GM23338 (cell line): ENCODE measurements around the gene SRGAP1. TPM values are rescaled to one million over a fixed set of nuclear protein-coding genes. Genes with fewer than 3 reads are reported as not detected.
"Not testable (repeated sequence)": the region's sequence is repeated elsewhere in the genome, so short reads cannot be mapped to it uniquely, and the experiment has no call there.

ENCODE experiments used
- ATAC-seq: fragments of 200-7000 bp; cut with Tn5 transposase; 3 replicates; pipeline ENCODE4 v1.9.1; 2020
- DNase-seq: peaks from one replicate; pipeline ENCODE4 v3.0.0-alpha.2; 2015; ENCODE audit warnings: low spot score
- H2AFZ ChIP-seq: fragments of 200-600 bp; sonication (generic); 2 replicates; pipeline ENCODE4 v1.8.0; 2016; ENCODE audit warnings: antibody characterized with exemption, mild to moderate bottlenecking, moderate library complexity
- H3F3A ChIP-seq: fragments of 200-600 bp; sonication (generic); replicated peaks from 2 replicates; pipeline ENCODE4 v1.8.0; 2017; ENCODE audit warnings: antibody characterized with exemption, mixed run types, low read depth
- H3K27ac ChIP-seq: fragments of 200-600 bp; sonication (generic); 2 replicates; pipeline ENCODE4 v1.6.1; 2016; ENCODE audit warnings: low read depth
- H3K27me3 ChIP-seq: fragments of 200-600 bp; sonication (generic); 2 replicates; pipeline ENCODE4 v1.8.0; 2016; ENCODE audit warnings: mild to moderate bottlenecking, mixed run types, moderate library complexity; ENCODE audit not compliant: insufficient read depth
- H3K36me3 ChIP-seq: fragments of 200-600 bp; sonication (generic); 2 replicates; pipeline ENCODE4 v1.8.0; 2016; ENCODE audit warnings: mild to moderate bottlenecking; ENCODE audit not compliant: insufficient read depth
- H3K4me1 ChIP-seq: fragments of 200-600 bp; sonication (generic); 2 replicates; pipeline ENCODE4 v1.8.0; 2016; ENCODE audit warnings: mild to moderate bottlenecking, moderate library complexity; ENCODE audit not compliant: insufficient read depth
- H3K4me2 ChIP-seq: fragments of 200-600 bp; sonication (generic); 2 replicates; pipeline ENCODE4 v1.7.1; 2017; ENCODE audit warnings: mixed run types
- H3K4me3 ChIP-seq: fragments of 200-600 bp; sonication (generic); 2 replicates; pipeline ENCODE4 v1.6.1; 2016; ENCODE audit warnings: mixed run types
- H3K79me2 ChIP-seq: fragments of 200-600 bp; sonication (generic); replicated peaks from 2 replicates; pipeline ENCODE4 v1.8.0; 2017; ENCODE audit warnings: mild to moderate bottlenecking; ENCODE audit not compliant: insufficient read depth
- H3K9me2 ChIP-seq: fragments of 200-600 bp; sonication (generic); 2 replicates; pipeline ENCODE4 v1.8.0; 2017; ENCODE audit not compliant: insufficient read depth
- H4K20me1 ChIP-seq: fragments of 200-600 bp; sonication (generic); replicated peaks from 2 replicates; pipeline ENCODE4 v1.8.0; 2017; ENCODE audit warnings: mild to moderate bottlenecking; ENCODE audit not compliant: insufficient read depth
- H3K27ac Mint-ChIP-seq: 2 replicates; pipeline ENCODE4 v1.8.0; 2020; ENCODE audit warnings: inconsistent platforms, mild to moderate bottlenecking, moderate library complexity, mixed read lengths
- H3K27me3 Mint-ChIP-seq: 3 replicates; pipeline ENCODE4 v1.8.0; 2022; ENCODE audit warnings: low read depth, mild to moderate bottlenecking, moderate library complexity, mixed read lengths, inconsistent platforms; ENCODE audit not compliant: insufficient read depth, poor library complexity
- H3K36me3 Mint-ChIP-seq: 3 replicates; pipeline ENCODE4 v1.8.0; 2021; ENCODE audit warnings: low read depth, mild to moderate bottlenecking, inconsistent platforms, moderate library complexity, mixed read lengths
- H3K4me1 Mint-ChIP-seq: 3 replicates; pipeline ENCODE4 v1.8.0; 2020; ENCODE audit warnings: mild to moderate bottlenecking, inconsistent platforms, mixed read lengths
- H3K4me3 Mint-ChIP-seq: 3 replicates; pipeline ENCODE4 v1.8.0; 2021; ENCODE audit warnings: moderate library complexity, mild to moderate bottlenecking, inconsistent platforms, mixed read lengths
- H3K9me3 Mint-ChIP-seq: 3 replicates; pipeline ENCODE4 v1.8.0; 2020; ENCODE audit warnings: moderate library complexity, mild to moderate bottlenecking, inconsistent platforms, mixed read lengths
- EZH2phosphoT487 ChIP-seq: fragments of 200-600 bp; sonication (generic); IDR thresholded peaks from one replicate; pipeline ENCODE4 v1.8.1; 2018; ENCODE audit warnings: antibody characterized with exemption; ENCODE audit not compliant: unreplicated experiment
- JUNB ChIP-seq: IDR thresholded peaks from one replicate; pipeline ENCODE4 v1.6.1; 2016; ENCODE audit warnings: antibody characterized with exemption; ENCODE audit not compliant: unreplicated experiment
- NANOG ChIP-seq: IDR thresholded peaks from 2 replicates; pipeline ENCODE4 v1.6.1; 2016; ENCODE audit warnings: antibody characterized with exemption, borderline replicate concordance
- POLR2AphosphoS5 ChIP-seq: IDR thresholded peaks from 2 replicates; pipeline ENCODE4 v1.6.1; 2016; ENCODE audit warnings: antibody characterized with exemption, low read depth
- STAT1 ChIP-seq: IDR thresholded peaks from one replicate; pipeline ENCODE4 v1.6.1; 2016; ENCODE audit warnings: antibody characterized with exemption; ENCODE audit not compliant: unreplicated experiment
- ZNF114 ChIP-seq: fragments of 250-450 bp; sonication (Bioruptor Pico); IDR thresholded peaks from 2 replicates; pipeline ENCODE4 v1.5.0; 2020; ENCODE audit warnings: mild to moderate bottlenecking, moderate library complexity
- ZNF331 ChIP-seq: fragments of 250-450 bp; sonication (Bioruptor Pico); IDR thresholded peaks from 2 replicates; pipeline ENCODE4 v1.5.0; 2020; ENCODE audit warnings: low read depth, mild to moderate bottlenecking, moderate library complexity
- polyA plus RNA-seq: library from polyadenylated mRNA; unstranded; fragments of >200 nt; fragmentation: Nextera tagmentation; extraction: Ambion mirVana; gene quantifications from 2 replicates; pipeline ENCODE4 v1.2.1, GENCODE V29; 2016
- total RNA-seq: library from RNA; depleted of rRNA; stranded (reverse); fragments of >200 nt; shearing (Covaris generic); gene quantifications from 2 replicates; pipeline ENCODE4 v1.2.3, GENCODE V29; 2014
- TF ChIP-seq, protein P1 (sequence below), 2 experiments: fragments of 200-600 bp in 1 of 2; sonication (generic) in 1 of 2; conservative IDR thresholded peaks; 2 replicates each; pipeline versions ENCODE4 v1.5.1 to v1.6.1; 2016 to 2017; ENCODE audit warnings: antibody characterized with exemption in 2 of 2, low read depth in 2 of 2, mild to moderate bottlenecking in 2 of 2, moderate library complexity in 1 of 2
- TF ChIP-seq, protein P2 (sequence below): IDR thresholded peaks from 2 replicates; pipeline ENCODE4 v1.6.1; 2016; ENCODE audit warnings: antibody characterized with exemption
- TF ChIP-seq, protein P3 (sequence below): IDR thresholded peaks from one replicate; pipeline ENCODE4 v1.6.1; 2018; ENCODE audit warnings: antibody characterized with exemption; ENCODE audit not compliant: unreplicated experiment

SRGAP1 gene
- total and polyA plus RNA-seq, 2 experiments from 2014 or later: 6.1 to 8.1 TPM

DNA sequence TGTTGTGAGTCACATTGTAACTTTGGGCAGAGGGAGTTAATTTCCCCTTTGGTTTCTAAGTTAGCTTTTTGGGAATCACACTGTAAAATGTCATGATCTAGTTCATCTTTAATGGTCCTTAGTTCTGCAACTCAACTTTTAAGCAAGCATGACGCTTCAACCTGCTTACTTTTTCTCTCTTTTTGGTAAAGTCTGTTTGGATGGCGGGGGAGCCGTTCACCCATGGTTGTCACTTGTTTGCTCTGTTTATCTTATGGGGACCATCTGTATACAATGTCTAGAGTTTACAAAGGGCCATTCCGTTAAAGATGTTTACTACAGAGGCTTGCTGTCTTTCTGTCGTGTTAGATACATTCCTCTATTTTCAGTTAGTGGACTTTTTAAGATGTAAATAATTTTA, 172.0 kb downstream of the SRGAP1 start (continued):
- TF ChIP-seq, protein P1, sequence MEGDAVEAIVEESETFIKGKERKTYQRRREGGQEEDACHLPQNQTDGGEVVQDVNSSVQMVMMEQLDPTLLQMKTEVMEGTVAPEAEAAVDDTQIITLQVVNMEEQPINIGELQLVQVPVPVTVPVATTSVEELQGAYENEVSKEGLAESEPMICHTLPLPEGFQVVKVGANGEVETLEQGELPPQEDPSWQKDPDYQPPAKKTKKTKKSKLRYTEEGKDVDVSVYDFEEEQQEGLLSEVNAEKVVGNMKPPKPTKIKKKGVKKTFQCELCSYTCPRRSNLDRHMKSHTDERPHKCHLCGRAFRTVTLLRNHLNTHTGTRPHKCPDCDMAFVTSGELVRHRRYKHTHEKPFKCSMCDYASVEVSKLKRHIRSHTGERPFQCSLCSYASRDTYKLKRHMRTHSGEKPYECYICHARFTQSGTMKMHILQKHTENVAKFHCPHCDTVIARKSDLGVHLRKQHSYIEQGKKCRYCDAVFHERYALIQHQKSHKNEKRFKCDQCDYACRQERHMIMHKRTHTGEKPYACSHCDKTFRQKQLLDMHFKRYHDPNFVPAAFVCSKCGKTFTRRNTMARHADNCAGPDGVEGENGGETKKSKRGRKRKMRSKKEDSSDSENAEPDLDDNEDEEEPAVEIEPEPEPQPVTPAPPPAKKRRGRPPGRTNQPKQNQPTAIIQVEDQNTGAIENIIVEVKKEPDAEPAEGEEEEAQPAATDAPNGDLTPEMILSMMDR (conservative IDR thresholded peaks at IDR 0.05; ENCODE audit: low read depth in 2 of 2): no peak

DNA sequence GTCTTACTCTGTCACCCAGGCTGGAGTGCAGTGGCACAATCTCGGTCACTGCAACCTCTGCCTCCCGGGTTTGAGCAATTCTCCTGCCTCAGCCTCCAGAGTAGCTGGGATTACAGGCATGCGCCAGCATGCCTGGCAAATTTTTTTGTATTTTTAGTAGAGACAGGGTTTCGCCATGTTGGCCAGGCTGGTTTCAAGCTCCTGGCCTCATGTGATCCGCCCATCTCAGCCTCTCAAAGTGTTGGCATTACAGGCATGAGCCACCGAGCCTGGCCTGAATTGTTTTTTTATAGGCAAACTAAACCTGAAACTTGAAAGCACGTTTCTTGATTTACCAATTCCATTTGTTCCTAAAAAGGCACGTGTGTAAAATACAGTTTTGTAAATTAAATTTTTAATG, 173.6 kb downstream of the SRGAP1 start:
- H3K79me2 ChIP-seq, H4K20me1 ChIP-seq, H3K27me3 Mint-ChIP-seq, ATAC-seq, H3K27ac Mint-ChIP-seq, H3K27me3 ChIP-seq, H3K36me3 Mint-ChIP-seq, H3K4me2 ChIP-seq, H3K36me3 ChIP-seq, H3K4me1 Mint-ChIP-seq, H3K4me3 ChIP-seq, H2AFZ ChIP-seq, H3K4me1 ChIP-seq, H3F3A ChIP-seq, H3K4me3 Mint-ChIP-seq, H3K27ac ChIP-seq, H3K9me3 Mint-ChIP-seq, H3K9me2 ChIP-seq, DNase-seq: not testable (repeated sequence)

DNA sequence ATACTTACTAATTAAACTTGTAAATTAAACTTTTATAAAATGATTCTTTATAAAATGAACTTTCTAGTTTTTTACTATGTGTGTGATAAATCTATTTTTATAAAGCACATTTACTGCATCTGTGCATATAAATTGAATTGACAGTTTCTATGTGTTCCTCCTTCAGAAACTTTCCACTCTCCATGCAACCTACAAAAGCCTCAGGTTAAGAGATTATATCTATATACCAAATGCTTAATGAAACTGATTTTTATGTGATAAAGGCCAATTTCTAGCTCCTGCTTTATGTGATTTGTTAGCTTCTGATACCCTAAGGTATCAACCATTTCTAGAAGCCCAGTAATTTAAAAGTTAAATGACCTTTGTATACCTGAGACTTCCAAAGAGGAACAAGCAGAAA, 174.0 kb downstream of the SRGAP1 start:
- Mint-ChIP-seq H3K4me1 (peaks cover 9% of the 10 kb centered on the region), H3K9me3 (no peaks in the 10 kb centered on the region; the same call in 2 of the 3 replicates), H3K27ac (no peak overlapping the region), H3K27me3 (no peaks in the 10 kb centered on the region), H3K36me3 (no peaks in the 10 kb centered on the region), H3K4me3 (no peak overlapping the region)
- Histone ChIP-seq H3K79me2 (no peaks in the 10 kb centered on the region), H3F3A (no peaks in the 10 kb centered on the region), H3K9me2 (no peaks in the 10 kb centered on the region), H3K4me2 (no peak overlapping the region), H4K20me1 (no peaks in the 10 kb centered on the region), H3K36me3 (no peaks in the 10 kb centered on the region), H3K27me3 (no peaks in the 10 kb centered on the region), H3K4me1 (peaks cover 9% of the 10 kb centered on the region; the same call in 1 of the 2 replicates), H2AFZ (no peak overlapping the region), H3K4me3 (no peak overlapping the region), H3K27ac (no peak overlapping the region)
- DNase-seq (no peak), ATAC-seq (no peak)
- TF ChIP-seq ZNF114 (CRISPR knock-in tag) (no peak), EZH2phosphoT487 (no peak), ZNF331 (CRISPR knock-in tag) (no peak), STAT1 (no peak), JUNB (no peak), POLR2AphosphoS5 (no peak), NANOG (no peak)
- TF ChIP-seq, protein P2, sequence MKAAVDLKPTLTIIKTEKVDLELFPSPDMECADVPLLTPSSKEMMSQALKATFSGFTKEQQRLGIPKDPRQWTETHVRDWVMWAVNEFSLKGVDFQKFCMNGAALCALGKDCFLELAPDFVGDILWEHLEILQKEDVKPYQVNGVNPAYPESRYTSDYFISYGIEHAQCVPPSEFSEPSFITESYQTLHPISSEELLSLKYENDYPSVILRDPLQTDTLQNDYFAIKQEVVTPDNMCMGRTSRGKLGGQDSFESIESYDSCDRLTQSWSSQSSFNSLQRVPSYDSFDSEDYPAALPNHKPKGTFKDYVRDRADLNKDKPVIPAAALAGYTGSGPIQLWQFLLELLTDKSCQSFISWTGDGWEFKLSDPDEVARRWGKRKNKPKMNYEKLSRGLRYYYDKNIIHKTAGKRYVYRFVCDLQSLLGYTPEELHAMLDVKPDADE: no peak
- TF ChIP-seq, protein P3, sequence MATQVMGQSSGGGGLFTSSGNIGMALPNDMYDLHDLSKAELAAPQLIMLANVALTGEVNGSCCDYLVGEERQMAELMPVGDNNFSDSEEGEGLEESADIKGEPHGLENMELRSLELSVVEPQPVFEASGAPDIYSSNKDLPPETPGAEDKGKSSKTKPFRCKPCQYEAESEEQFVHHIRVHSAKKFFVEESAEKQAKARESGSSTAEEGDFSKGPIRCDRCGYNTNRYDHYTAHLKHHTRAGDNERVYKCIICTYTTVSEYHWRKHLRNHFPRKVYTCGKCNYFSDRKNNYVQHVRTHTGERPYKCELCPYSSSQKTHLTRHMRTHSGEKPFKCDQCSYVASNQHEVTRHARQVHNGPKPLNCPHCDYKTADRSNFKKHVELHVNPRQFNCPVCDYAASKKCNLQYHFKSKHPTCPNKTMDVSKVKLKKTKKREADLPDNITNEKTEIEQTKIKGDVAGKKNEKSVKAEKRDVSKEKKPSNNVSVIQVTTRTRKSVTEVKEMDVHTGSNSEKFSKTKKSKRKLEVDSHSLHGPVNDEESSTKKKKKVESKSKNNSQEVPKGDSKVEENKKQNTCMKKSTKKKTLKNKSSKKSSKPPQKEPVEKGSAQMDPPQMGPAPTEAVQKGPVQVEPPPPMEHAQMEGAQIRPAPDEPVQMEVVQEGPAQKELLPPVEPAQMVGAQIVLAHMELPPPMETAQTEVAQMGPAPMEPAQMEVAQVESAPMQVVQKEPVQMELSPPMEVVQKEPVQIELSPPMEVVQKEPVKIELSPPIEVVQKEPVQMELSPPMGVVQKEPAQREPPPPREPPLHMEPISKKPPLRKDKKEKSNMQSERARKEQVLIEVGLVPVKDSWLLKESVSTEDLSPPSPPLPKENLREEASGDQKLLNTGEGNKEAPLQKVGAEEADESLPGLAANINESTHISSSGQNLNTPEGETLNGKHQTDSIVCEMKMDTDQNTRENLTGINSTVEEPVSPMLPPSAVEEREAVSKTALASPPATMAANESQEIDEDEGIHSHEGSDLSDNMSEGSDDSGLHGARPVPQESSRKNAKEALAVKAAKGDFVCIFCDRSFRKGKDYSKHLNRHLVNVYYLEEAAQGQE: no peak
- TF ChIP-seq, protein P1 (conservative IDR thresholded peaks at IDR 0.05; ENCODE audit: low read depth in 2 of 2): no peak
